Nephron progenitor cell (in vitro differentiated cells): ENCODE measurements around the gene CELF3.

Experiments used
- DNase-seq: peaks from one replicate; pipeline ENCODE4 v3.0.0; 2021
- H3K27ac Mint-ChIP-seq: 2 replicates; pipeline ENCODE4 v1.8.0; 2021; ENCODE audit warnings: mild to moderate bottlenecking, moderate library complexity, mixed read lengths
- H3K27me3 Mint-ChIP-seq: 2 replicates; pipeline ENCODE4 v1.8.0; 2021; ENCODE audit warnings: mild to moderate bottlenecking, low read depth, mixed read lengths; ENCODE audit not compliant: poor library complexity
- H3K36me3 Mint-ChIP-seq: 2 replicates; pipeline ENCODE4 v1.8.0; 2021; ENCODE audit warnings: low read depth, mixed read lengths
- H3K4me1 Mint-ChIP-seq: 2 replicates; pipeline ENCODE4 v1.8.0; 2021; ENCODE audit warnings: mixed read lengths
- H3K4me3 Mint-ChIP-seq: 2 replicates; pipeline ENCODE4 v1.8.0; 2021; ENCODE audit warnings: mild to moderate bottlenecking, moderate library complexity, mixed read lengths
- H3K9me3 Mint-ChIP-seq: 2 replicates; pipeline ENCODE4 v1.8.0; 2021; ENCODE audit warnings: mild to moderate bottlenecking, moderate library complexity, mixed read lengths
- TF ChIP-seq, protein P1 (sequence below): fragments of 200-600 bp; sonication (generic); IDR thresholded peaks from 2 replicates; pipeline ENCODE4 v1.5.0; 2021; ENCODE audit warnings: antibody characterized with exemption

CELF3 gene

DNA sequence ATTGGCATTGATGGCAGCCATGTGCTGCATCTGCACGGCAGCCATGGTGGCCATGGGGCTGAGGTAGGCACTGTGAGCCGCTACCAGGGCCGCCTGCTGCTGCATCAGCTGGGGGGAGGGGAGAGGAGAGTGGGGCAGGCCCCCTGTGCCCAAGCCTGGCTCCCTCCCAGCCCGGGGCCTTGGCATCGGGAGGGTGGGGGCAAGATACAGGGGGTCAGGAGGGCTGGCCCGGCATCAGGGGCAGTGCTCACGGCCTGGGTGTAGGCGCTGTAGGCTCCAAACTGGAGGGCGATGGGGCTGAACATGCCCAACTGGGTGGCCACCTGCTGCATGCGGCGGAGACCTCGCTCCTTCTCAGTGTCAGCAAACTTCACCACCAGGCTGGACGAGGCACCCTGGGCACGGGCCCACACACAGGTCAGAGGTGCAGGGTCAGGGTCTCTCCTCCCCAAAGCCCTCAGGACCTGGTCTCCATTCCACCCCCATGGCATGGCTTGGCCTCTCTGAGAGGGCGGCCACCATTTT lies 9.0 kb downstream of the CELF3 start:
- Mint-ChIP-seq H3K36me3 (no peaks in the 10 kb centered on the region), H3K4me3 (no peak overlapping the region), H3K4me1 (peaks cover 19% of the 10 kb centered on the region), H3K27ac (no peak overlapping the region), H3K9me3 (no peaks in the 10 kb centered on the region), H3K27me3 (peaks cover 14% of the 10 kb centered on the region)
- DNase-seq, result no peak
- TF ChIP-seq, protein P1, sequence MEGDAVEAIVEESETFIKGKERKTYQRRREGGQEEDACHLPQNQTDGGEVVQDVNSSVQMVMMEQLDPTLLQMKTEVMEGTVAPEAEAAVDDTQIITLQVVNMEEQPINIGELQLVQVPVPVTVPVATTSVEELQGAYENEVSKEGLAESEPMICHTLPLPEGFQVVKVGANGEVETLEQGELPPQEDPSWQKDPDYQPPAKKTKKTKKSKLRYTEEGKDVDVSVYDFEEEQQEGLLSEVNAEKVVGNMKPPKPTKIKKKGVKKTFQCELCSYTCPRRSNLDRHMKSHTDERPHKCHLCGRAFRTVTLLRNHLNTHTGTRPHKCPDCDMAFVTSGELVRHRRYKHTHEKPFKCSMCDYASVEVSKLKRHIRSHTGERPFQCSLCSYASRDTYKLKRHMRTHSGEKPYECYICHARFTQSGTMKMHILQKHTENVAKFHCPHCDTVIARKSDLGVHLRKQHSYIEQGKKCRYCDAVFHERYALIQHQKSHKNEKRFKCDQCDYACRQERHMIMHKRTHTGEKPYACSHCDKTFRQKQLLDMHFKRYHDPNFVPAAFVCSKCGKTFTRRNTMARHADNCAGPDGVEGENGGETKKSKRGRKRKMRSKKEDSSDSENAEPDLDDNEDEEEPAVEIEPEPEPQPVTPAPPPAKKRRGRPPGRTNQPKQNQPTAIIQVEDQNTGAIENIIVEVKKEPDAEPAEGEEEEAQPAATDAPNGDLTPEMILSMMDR, result no peak

DNA sequence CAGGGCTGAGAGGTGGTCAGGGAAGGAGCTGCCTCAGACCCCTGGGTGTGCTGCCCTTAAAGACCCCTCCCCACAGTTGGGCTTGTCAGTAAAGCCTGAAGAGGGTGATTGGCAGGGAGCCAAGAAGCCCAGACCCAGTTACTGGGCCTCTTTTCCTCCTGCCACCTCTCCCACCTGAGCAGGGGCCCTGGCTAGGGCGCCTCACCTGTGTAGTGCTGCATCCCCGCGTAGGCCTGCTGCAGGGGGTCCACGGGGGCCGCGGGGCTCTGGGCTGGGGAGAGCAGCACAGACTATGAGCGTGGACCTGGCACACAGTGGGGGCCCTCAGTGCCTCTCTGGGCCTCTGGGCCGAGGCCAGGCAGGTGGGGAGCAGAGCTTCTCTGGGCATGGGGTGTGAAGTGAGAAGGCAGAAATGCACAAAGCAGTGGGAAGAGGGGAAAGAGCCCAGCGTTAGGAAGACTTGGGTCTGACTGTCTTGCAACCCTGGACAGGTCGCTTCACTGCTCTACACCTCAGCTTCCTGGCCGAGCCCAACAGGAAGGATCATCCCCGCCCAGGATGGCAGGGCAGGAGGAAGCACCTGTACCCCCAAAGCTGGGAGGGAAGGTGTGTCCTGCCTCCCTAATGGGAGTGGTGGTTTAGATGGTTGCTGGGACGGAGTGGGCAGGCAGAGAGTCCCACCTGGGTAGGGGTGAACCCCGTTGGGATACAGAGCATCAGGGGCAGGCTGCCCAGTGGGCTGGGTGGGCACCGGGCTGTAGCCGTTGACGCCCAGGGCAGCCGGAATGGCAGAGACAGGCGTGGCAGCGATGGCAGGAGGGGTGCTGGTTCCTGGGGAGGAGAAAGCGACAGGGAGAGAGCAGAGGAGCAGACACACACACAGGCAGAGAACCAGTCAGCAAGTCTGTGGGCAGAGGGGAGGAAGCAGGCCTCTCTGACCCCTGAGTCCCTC lies 9.9 kb downstream of the CELF3 start:
- DNase-seq, result no peak
- H3K4me3 Mint-ChIP-seq, result no peak overlapping the region
- TF ChIP-seq, protein P1, result no peak
- H3K4me1 Mint-ChIP-seq, result peaks cover 24% of the 10 kb centered on the region
- H3K27ac Mint-ChIP-seq, result no peak overlapping the region
- H3K27me3 Mint-ChIP-seq, result peaks cover 11% of the 10 kb centered on the region
- no peaks in the 10 kb centered on the region for H3K9me3 Mint-ChIP-seq
- no peaks in the 10 kb centered on the region for H3K36me3 Mint-ChIP-seq

DNA sequence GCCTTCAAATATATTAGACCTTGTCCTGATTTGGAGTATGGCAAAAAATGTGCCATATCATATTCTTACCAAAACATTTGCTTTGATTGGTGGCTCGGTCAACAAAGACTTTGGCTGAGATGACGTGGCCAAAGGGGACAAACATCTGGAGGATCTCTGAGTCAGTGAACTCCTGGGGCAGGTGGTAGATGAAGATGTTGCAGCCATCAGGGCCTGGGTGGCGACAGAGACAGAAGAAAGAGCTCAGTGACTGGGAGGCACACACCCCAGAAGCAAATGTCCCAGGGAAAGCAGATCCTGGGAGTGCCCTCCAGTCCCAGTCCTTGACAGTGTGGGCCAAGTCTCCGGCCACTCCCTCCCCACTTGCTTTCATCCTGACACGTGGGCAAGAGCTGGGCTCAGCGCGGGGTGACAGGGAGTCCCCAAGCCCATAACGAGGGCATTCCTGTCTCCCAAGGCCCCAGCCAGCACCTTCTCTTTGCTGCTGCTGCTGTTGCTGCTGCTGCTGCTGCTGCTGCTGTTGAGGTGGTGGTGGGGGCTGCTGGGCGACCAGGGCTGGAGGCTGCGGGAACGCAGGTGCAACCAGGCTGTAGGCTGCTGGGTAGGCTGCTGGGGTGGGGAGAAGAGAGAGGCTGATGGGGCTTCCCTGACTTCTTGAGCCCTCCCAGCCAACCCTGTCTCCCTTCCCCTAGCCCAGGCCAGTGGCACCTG lies 10.7 kb downstream of the CELF3 start:
- Mint-ChIP-seq H3K4me1 (peaks cover 24% of the 10 kb centered on the region), H3K9me3 (no peaks in the 10 kb centered on the region), H3K27me3 (peaks cover 11% of the 10 kb centered on the region), H3K27ac (peak overlapping the region; percentile 90), H3K4me3 (no peak overlapping the region), H3K36me3 (peaks cover 3% of the 10 kb centered on the region)
- DNase-seq, result no peak
- TF ChIP-seq, protein P1, result no peak

DNA sequence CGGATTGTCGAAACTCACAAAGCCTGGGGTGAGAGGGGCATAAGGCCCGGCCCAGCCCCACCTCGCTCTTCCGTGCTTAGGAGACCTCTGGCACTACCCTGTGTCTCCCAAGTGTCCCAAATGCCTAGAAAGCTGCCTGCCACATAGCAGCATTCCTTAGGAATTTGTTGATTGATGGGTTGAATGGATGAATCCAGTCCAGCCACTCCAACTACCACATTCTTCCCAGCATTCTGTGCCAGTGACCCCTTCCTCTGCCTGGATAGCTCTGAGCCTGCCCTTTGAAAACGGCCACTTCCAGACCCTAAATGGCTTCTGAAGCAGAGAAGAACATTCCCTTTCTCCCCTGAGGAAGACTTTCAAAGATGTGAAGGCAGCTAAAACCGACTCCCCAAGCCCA lies 11.5 kb downstream of the CELF3 start:
- peaks cover 10% of the 10 kb centered on the region for H3K36me3 Mint-ChIP-seq
- peaks cover 11% of the 10 kb centered on the region for H3K27me3 Mint-ChIP-seq
- H3K9me3 Mint-ChIP-seq, result no peaks in the 10 kb centered on the region
- no peak for DNase-seq
- TF ChIP-seq, protein P1, result no peak
- no peak overlapping the region for H3K4me3 Mint-ChIP-seq
- no peak overlapping the region for H3K27ac Mint-ChIP-seq
- H3K4me1 Mint-ChIP-seq, result peaks cover 24% of the 10 kb centered on the region

DNA sequence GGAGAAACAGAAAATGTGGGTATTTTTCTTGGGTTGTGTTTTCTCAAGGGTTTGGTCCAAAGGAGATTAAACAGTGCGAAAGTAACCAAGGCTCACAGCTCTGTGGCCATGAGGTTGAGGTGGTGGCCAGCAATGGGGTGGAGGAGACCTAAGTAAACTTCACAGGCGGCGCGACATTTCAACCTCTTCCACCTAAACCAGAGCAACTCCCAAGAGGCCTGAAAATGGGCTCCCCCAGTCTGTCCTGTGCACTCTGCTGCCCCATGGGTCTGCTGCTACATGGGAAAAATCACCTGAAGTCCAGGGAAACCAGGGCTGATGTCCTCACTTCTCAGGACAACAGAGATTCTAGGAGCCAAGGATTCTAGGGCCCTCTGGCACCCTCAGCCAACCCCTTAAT lies 12.4 kb downstream of the CELF3 start:
- Mint-ChIP-seq H3K27ac (peak overlapping the region; percentile 0), H3K27me3 (peaks cover 11% of the 10 kb centered on the region), H3K36me3 (peaks cover 19% of the 10 kb centered on the region), H3K4me3 (no peak overlapping the region), H3K4me1 (peaks cover 24% of the 10 kb centered on the region), H3K9me3 (no peaks in the 10 kb centered on the region)
- DNase-seq, result no peak
- TF ChIP-seq, protein P1, result no peak
